CD14-positive monocyte (primary cell): ENCODE data around the gene NUDT16. TPM values are rescaled to one million over a fixed set of nuclear protein-coding genes. Genes with fewer than 3 reads are reported as not detected.
A peak's percentile ranks its signal among the peaks of the same experiment; 100 is the strongest.

Source experiments
- DNase-seq, 3 donors: peaks; one replicate each; pipeline ENCODE4 v3.0.0-alpha.2; 2011 to 2022
- H2AFZ ChIP-seq: 2 replicates; pipeline ENCODE4 v1.6.0; 2012; ENCODE audit warnings: mild to moderate bottlenecking, low read depth, low read length, inconsistent platforms; ENCODE audit not compliant: insufficient read depth, poor library complexity, severe bottlenecking
- H3K27ac ChIP-seq, 2 donors: 1 replicate in 1 of 2; 2 replicates in 1 of 2; pipeline ENCODE4 v1.5.1; 2012 to 2013; ENCODE audit warnings: low read length in 2 of 2, control low read depth in 1 of 2, inconsistent platforms in 1 of 2, low read depth in 1 of 2, mild to moderate bottlenecking in 1 of 2
- H3K27me3 ChIP-seq, 2 donors: one replicate each; pipeline versions ENCODE4 v1.6.0 to v1.6.1; 2011 to 2013; ENCODE audit warnings: low read length in 2 of 2; ENCODE audit not compliant: control insufficient read depth in 2 of 2, insufficient read depth in 2 of 2
- H3K36me3 ChIP-seq, 2 donors: replicated peaks in 1 of 2; 1 replicate in 1 of 2; 2 replicates in 1 of 2; pipeline versions ENCODE4 v1.5.1 to v1.6.1; 2012 to 2013; ENCODE audit warnings: low read length in 2 of 2, control low read depth in 1 of 2, inconsistent platforms in 1 of 2, mild to moderate bottlenecking in 1 of 2; ENCODE audit not compliant: insufficient read depth in 2 of 2, control insufficient read depth in 1 of 2
- H3K4me1 ChIP-seq, 2 donors: 1 replicate in 1 of 2; 2 replicates in 1 of 2; pipeline versions ENCODE4 v1.5.1 to v1.6.1; 2012 to 2013; ENCODE audit warnings: low read length in 2 of 2, control low read depth in 1 of 2, inconsistent platforms in 1 of 2, mild to moderate bottlenecking in 1 of 2, moderate library complexity in 1 of 2; ENCODE audit not compliant: insufficient read depth in 2 of 2, control insufficient read depth in 1 of 2
- H3K4me2 ChIP-seq: replicated peaks from 2 replicates; pipeline ENCODE3; 2012; ENCODE audit warnings: low read length, moderate library complexity, mild to moderate bottlenecking; ENCODE audit not compliant: poor library complexity, severe bottlenecking; ENCODE audit errors: extremely low read depth
- H3K4me3 ChIP-seq, 3 experiments: fragments of 200-600 bp in 1 of 3; sonication (generic) in 1 of 3; replicated peaks in 1 of 3; 1 replicate in 2 of 3; 2 replicates in 1 of 3; pipeline ENCODE4 v1.5.1; 2011 to 2013; ENCODE audit warnings: low read length in 3 of 3, mild to moderate bottlenecking in 3 of 3, control low read depth in 2 of 3, low read depth in 2 of 3, inconsistent platforms in 1 of 3, moderate library complexity in 1 of 3
- H3K79me2 ChIP-seq: 2 replicates; pipeline ENCODE4 v1.6.0; 2012; ENCODE audit warnings: mild to moderate bottlenecking, control low read depth, inconsistent platforms, low read length, moderate library complexity; ENCODE audit not compliant: insufficient read depth
- H3K9ac ChIP-seq: 2 replicates; pipeline ENCODE4 v1.6.0; 2017; ENCODE audit warnings: low read length, mild to moderate bottlenecking; ENCODE audit not compliant: insufficient read depth, poor library complexity, severe bottlenecking
- H3K9me3 ChIP-seq, 2 donors: replicated peaks in 1 of 2; 1 replicate in 1 of 2; 2 replicates in 1 of 2; pipeline versions ENCODE4 v1.5.1 to v1.6.1; 2012 to 2013; ENCODE audit warnings: low read length in 2 of 2, control low read depth in 1 of 2; ENCODE audit not compliant: control insufficient read depth in 1 of 2, insufficient read depth in 1 of 2
- H4K20me1 ChIP-seq: 2 replicates; pipeline ENCODE4 v1.6.0; 2012; ENCODE audit warnings: mild to moderate bottlenecking, low read length, control low read depth, moderate library complexity; ENCODE audit not compliant: insufficient read depth
- H3K27ac Mint-ChIP-seq, 7 donors: one replicate each; pipeline ENCODE4 v1.8.0; 2020; ENCODE audit warnings: mild to moderate bottlenecking in 7 of 7, mixed read lengths in 7 of 7, moderate library complexity in 6 of 7, inconsistent platforms in 2 of 7
- H3K27me3 Mint-ChIP-seq, 3 donors: one replicate each; pipeline ENCODE4 v1.8.0; 2021 to 2022; ENCODE audit warnings: low read depth in 3 of 3, mild to moderate bottlenecking in 3 of 3, mixed read lengths in 3 of 3, moderate library complexity in 3 of 3, inconsistent platforms in 1 of 3
- H3K36me3 Mint-ChIP-seq, 2 donors: one replicate each; pipeline ENCODE4 v1.8.0; 2020; ENCODE audit warnings: mixed read lengths in 2 of 2, inconsistent platforms in 1 of 2, mild to moderate bottlenecking in 1 of 2
- H3K4me1 Mint-ChIP-seq: one replicate; pipeline ENCODE4 v1.8.0; 2020; ENCODE audit warnings: mild to moderate bottlenecking, mixed read lengths
- H3K4me3 Mint-ChIP-seq, 2 donors: one replicate each; pipeline ENCODE4 v1.8.0; 2020; ENCODE audit warnings: mild to moderate bottlenecking in 2 of 2, mixed read lengths in 2 of 2, moderate library complexity in 1 of 2
- H3K9me3 Mint-ChIP-seq, 7 donors: one replicate each; pipeline ENCODE4 v1.8.0; 2020 to 2022; ENCODE audit warnings: mixed read lengths in 7 of 7, mild to moderate bottlenecking in 6 of 7, moderate library complexity in 6 of 7, inconsistent platforms in 2 of 7
- WGBS: methylation state at CpG from one replicate; pipeline ENCODE4 v1.1.5; 2013; ENCODE audit warnings: missing lambda C conversion rate; ENCODE audit not compliant: insufficient coverage; 5-methylcytosine and 5-hydroxymethylcytosine counted together
- intact Hi-C, 2 donors: fragments of 100-400 bp; cut with micrococcal nuclease; formaldehyde crosslinking; loops; one replicate each; pipeline versions ENCODE4 v1.15.0 to v1.15.1; 2023
- polyA plus RNA-seq, 3 donors: library from polyadenylated mRNA; depleted of rRNA in 1 of 3; unstranded in 2 of 3; stranded (reverse) in 1 of 3; fragments of 300-500 nt in 2 of 3; fragments of >200 nt in 1 of 3; fragmentation: Illumina TruSeq in 2 of 3; gene quantifications; 1 replicate in 2 of 3; 2 replicates in 1 of 3; pipeline ENCODE4 v1.2.3, GENCODE V29; 2012 to 2021
- TF ChIP-seq, protein P1 (sequence below): fragments of 200-600 bp; IDR thresholded peaks from one replicate; pipeline ENCODE4 v1.8.0; 2022; ENCODE audit warnings: antibody characterized with exemption, mild to moderate bottlenecking

Gene NUDT16
- polyA plus RNA-seq, 3 donors, result 23.6 to 27.0 (median 27.0) TPM

DNA sequence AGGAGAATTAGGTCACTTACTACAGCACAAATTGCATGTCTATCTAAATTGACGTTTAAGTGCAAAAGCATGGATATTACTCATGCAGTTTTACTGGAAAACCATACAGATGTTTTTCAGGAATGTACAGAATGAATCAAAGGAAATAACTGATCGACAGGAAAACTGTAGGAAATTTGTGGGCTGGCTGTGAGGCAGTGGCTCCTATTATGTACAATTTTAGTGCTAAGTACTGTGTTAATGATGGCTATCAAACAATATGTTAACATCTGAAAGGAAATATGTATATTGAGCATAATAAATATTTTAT is 6.9 kb downstream of the NUDT16 start:
- Mint-ChIP-seq H3K27ac (peak overlapping the region in 3 of 7 donors; percentile 75 to 91 (median 85)), H3K4me1 (peaks cover 67% of the 10 kb centered on the region), H3K4me3 (no peak overlapping the region), H3K9me3 (peaks cover 0 to 7% (median 0%) of the 10 kb centered on the region in 7 donors), H3K27me3 (peaks cover 0 to 2% (median 1%) of the 10 kb centered on the region in 3 donors), H3K36me3 (peaks cover 24 to 28% of the 10 kb centered on the region in 2 donors)
- Histone ChIP-seq H3K36me3 (peaks cover 8 to 26% of the 10 kb centered on the region in 2 donors), H3K9ac (no peak overlapping the region), H2AFZ (no peak overlapping the region), H3K4me3 (peak overlapping the region in 1 of 3 experiments; percentile 61), H3K79me2 (peaks cover 14% of the 10 kb centered on the region), H3K27me3 (no peaks in the 10 kb centered on the region), H3K4me2 (peak overlapping the region; percentile 69), H4K20me1 (no peaks in the 10 kb centered on the region), H3K9me3 (peaks cover 0 to 4% of the 10 kb centered on the region in 2 donors), H3K4me1 (peaks cover 70 to 73% of the 10 kb centered on the region in 2 donors), H3K27ac (peak overlapping the region in 1 of 2 donors; percentile 83)
- TF ChIP-seq, protein P1, sequence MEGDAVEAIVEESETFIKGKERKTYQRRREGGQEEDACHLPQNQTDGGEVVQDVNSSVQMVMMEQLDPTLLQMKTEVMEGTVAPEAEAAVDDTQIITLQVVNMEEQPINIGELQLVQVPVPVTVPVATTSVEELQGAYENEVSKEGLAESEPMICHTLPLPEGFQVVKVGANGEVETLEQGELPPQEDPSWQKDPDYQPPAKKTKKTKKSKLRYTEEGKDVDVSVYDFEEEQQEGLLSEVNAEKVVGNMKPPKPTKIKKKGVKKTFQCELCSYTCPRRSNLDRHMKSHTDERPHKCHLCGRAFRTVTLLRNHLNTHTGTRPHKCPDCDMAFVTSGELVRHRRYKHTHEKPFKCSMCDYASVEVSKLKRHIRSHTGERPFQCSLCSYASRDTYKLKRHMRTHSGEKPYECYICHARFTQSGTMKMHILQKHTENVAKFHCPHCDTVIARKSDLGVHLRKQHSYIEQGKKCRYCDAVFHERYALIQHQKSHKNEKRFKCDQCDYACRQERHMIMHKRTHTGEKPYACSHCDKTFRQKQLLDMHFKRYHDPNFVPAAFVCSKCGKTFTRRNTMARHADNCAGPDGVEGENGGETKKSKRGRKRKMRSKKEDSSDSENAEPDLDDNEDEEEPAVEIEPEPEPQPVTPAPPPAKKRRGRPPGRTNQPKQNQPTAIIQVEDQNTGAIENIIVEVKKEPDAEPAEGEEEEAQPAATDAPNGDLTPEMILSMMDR, result no peak
- DNase-seq, result no peak
- intact Hi-C loops, result no loop called here
- no CpG with 5 or more reads among the region's 2 CpGs for WGBS

DNA sequence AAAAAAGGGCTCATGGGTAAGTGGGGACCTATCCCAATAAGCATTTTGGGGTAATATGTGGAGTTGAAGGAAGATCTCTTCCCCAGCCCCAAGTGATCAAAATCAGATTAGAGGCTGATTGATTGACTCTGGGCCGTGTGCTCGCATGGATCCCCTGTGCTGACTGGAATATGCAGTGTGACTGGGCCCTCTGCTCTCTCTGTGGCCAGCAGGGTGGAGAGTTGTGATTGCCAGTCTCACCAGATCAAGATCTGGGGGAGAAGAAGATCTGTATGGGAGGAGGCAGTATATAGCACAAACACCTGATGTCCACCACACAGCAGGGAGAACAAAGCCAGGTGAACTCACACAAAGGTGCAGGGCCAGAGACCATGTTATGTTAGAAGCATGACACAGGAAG is 8.8 kb downstream of the NUDT16 start:
- no peak overlapping the region for H3K9ac ChIP-seq
- H3K4me2 ChIP-seq, result no peak overlapping the region
- peak overlapping the region; percentile 64 to 74 for H3K27ac ChIP-seq
- H2AFZ ChIP-seq, result peak overlapping the region; percentile 55
- H3K79me2 ChIP-seq, result no peaks in the 10 kb centered on the region
- H3K9me3 ChIP-seq, result peaks cover 0 to 4% of the 10 kb centered on the region in 2 donors
- H3K4me1 ChIP-seq, result peaks cover 51 to 55% of the 10 kb centered on the region in 2 donors
- Mint-ChIP-seq H3K27ac (peak overlapping the region; percentile 73 to 92 (median 86)), H3K4me1 (peaks cover 48% of the 10 kb centered on the region), H3K27me3 (peaks cover 0 to 2% (median 1%) of the 10 kb centered on the region in 3 donors), H3K4me3 (peak overlapping the region in 1 of 2 donors; percentile 67), H3K36me3 (peaks cover 5 to 9% of the 10 kb centered on the region in 2 donors), H3K9me3 (peaks cover 0 to 7% (median 0%) of the 10 kb centered on the region in 7 donors)
- peaks cover 2 to 7% of the 10 kb centered on the region in 2 donors for H3K36me3 ChIP-seq
- TF ChIP-seq, protein P1, result no peak
- WGBS, result 63% methylated on average over 2 of the region's 2 CpGs
- intact Hi-C loops, result no loop called here
- H3K27me3 ChIP-seq, result no peaks in the 10 kb centered on the region
- no peak overlapping the region for H3K4me3 ChIP-seq
- no peaks in the 10 kb centered on the region for H4K20me1 ChIP-seq
- no peak for DNase-seq
